ENCODE results near the gene CLTA.
A peak's percentile ranks its signal among the peaks of the same experiment; 100 is the strongest.

Gene CLTA, protein sequence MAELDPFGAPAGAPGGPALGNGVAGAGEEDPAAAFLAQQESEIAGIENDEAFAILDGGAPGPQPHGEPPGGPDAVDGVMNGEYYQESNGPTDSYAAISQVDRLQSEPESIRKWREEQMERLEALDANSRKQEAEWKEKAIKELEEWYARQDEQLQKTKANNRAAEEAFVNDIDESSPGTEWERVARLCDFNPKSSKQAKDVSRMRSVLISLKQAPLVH

DNA sequence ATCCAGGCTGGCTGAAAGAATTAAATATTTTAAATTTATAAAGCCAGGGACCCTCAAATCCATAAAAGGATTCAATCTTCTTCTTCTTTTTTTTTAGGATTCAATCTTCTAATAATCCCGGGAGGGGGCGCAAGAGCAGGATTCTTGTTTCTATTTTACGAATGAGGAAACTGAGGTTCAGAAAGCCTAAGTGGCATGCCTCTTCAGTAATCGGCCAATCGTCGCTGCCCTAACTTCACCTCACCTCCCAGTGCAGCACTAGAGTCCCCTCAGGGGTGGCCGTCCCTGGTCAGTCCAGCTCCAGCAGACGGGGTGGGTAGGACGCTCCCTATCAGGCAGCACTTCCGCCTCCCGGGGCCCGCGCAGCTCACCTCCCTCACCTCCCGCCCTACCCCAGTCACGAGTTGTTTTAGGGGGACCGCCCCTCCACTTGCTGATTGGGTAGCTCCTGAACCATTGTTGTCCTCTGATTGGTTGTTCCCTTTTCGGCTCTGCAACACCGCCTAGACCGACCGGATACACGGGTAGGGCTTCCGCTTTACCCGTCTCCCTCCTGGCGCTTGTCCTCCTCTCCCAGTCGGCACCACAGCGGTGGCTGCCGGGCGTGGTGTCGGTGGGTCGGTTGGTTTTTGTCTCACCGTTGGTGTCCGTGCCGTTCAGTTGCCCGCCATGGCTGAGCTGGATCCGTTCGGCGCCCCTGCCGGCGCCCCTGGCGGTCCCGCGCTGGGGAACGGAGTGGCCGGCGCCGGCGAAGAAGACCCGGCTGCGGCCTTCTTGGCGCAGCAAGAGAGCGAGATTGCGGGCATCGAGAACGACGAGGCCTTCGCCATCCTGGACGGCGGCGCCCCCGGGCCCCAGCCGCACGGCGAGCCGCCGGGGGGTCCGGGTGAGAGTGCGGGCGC is at the start of gene CLTA:
Gene CLTA (plus strand): TSS at position 534 of the 902 bp plus-strand sequence. CDS start 136 bp downstream, at position 670.
- DNase-seq (ENCODE audit: low spot score), result peak; percentile 98

DNA sequence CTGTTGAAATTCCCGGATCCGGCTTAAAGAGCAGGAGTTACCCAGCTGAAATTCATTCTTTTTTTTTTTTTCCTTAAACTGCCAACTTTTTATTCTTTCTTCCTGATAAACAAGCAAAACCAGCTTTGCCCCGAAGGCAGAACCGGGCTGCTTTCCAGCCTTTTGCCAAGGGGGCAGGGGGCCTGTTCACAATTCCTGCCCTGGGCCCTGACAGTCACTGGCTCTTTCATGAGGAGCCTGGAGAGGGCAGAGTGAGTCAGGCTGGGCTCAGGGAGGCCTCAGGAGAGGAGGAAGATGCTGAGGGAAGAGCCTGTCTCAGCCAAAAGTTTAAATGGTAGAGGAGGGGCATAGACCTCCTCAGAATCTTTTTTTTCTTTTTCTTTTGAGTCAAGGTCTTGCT is 49.4 kb upstream of the CLTA start:
- no peak for DNase-seq (ENCODE audit: low spot score)

DNA sequence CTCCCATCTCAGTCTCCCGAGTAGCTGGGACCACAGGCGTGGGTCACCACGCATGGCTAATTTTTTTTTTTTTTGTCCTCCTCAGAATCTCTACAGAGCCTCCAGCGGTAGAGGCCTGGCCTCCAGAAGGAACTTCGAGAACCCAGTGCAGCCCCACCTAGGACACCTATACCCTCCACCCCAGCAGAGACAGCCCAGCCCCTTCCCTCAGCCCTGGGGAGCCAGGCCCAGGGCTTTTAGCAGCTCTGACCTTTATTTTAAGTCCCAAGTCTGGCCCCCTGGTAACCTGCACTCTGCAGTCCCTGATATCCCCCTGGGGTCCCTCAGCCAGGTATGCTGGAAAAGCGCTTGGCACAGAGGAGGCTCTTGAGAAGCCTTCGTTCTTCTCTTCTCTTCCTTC is 49.0 kb upstream of the CLTA start:
- no peak for DNase-seq (ENCODE audit: low spot score)

DNA sequence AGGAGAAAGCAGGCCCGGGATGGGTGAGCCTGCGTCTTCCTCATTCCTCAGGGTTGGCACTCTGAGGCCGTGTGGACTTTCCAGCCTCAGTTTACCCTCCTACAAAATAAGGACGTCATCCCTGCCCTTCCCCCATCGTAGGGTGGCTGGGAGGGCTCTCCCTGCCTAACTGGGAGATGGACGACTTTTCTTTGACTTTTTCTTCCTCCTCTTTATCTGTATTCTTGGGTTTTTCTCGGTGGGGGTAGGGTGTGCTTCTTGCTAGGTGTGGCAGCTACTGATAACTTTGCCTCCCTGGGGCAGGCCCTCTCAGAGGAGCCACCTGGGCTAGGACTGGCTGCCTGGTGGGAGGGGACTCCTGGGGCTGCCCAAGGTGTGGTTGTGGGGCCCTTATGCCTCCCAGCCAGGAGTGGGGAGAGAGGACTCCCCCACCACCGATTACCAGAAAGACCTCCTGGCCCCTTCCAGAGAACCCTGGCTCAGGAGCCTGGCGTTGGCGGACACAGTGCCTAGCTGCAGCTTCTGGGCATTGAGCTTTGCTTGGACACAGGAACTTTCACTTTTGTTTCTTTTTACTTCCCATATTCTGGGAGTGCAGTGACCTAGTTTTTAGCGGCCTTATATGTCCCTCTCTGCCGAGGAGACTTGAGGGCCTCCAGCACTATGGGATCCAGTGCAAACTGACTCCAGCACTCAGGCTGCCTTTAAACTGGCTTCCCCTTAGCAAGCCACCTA is 48.0 kb upstream of the CLTA start:
- DNase-seq (ENCODE audit: low spot score), result no peak

DNA sequence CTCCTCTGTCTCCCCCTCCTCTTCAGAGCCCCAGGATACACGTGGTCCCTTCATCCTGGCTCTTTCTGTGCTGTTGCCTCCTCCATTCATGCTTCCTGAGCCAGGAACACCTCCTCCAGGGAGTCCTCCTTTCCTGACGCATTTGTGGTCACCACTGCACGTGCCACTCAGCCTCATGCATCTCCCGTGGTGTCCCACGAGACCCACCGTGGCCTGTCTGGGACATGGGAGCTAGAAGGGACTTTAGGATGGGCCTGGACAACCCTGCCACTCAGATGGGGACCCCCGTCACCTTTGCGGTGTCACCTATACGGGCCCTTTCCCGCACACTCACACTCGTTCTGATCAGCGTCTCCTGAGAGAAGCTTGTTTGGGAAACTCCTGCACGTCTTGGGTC is 47.5 kb upstream of the CLTA start:
- DNase-seq (ENCODE audit: low spot score), result no peak

DNA sequence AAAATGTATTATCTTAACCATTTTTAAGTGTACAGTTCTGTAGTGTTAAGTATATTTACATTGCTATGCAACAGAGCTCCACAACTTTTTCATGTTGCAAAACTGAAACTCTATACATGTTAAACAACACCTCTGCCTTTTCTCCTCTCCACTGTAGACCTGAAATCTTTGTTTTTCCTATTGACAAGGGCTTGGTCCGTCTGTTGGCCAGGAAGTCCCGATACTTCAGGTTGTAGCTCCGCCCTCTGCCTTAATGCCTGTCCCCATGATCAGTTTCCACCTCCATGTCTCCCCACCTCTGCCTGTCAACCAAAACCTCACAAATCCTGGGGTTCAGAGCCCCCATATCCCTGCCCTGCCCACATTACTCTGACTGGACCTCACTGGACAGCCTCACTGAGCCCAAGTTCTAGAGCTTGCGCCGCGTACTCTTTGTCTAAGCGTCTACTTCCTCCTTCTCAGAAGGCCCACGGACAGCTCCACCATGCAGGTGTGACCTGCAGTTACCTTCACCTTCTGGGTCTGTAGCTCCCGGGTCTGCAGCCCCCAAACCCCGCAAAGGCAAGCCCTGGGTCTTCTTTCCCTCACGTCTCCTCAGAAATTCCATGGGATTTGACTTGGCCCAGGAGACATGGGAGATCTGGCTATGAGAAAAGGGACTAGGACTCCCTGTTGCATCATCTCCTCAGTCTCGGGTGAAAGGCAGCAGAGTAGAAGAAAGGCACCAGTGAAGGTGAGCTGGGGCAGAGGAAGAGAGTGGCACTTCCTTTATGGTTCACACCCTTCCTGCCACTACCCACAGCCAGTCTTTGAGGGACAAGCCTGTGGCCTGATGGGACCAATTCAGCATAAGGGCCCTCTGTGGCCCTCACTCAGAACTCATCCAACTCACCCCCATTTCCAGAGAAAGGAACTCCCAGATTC is 46.1 kb upstream of the CLTA start:
- no peak for DNase-seq (ENCODE audit: low spot score)

DNA sequence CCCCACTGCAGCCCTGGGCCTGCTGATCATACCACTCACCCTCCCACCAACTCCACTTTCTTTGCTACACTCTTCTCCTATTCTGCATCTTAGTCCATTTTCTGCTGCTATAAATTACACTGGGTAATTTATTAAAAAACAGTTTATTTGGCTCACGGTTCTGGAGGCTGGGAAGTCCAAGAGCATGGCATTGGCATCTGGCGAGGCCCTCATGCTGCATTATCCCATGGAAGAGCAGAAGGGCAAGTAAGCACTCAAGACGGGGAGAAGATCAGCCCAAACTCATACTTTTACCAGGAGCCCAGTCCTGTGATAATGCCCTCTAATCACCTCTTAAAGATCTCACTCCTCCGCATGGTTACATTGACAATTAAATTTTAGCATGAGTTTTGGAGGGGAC is 44.8 kb upstream of the CLTA start:
- DNase-seq (ENCODE audit: low spot score), result no peak

DNA sequence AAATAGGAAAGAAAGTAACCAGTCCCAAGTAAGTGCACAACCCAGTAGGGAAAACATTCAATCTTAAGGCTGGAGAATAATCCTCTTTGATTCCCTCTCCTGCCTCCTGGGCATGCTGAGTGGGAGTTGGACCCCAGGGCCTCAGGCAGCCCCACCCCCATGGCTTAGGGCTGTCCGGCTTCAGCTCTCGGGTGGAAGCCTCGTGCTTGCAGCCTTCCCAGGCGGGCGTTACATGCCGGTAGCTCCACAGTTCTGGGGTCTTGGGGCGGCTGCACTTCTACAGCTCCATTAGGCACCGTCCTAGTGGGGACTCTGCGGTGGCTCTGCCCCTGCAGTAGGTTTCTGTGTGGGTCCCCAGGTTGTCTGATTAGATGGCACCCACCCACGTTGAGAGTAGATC is 44.1 kb upstream of the CLTA start:
- DNase-seq (ENCODE audit: low spot score), result no peak

DNA sequence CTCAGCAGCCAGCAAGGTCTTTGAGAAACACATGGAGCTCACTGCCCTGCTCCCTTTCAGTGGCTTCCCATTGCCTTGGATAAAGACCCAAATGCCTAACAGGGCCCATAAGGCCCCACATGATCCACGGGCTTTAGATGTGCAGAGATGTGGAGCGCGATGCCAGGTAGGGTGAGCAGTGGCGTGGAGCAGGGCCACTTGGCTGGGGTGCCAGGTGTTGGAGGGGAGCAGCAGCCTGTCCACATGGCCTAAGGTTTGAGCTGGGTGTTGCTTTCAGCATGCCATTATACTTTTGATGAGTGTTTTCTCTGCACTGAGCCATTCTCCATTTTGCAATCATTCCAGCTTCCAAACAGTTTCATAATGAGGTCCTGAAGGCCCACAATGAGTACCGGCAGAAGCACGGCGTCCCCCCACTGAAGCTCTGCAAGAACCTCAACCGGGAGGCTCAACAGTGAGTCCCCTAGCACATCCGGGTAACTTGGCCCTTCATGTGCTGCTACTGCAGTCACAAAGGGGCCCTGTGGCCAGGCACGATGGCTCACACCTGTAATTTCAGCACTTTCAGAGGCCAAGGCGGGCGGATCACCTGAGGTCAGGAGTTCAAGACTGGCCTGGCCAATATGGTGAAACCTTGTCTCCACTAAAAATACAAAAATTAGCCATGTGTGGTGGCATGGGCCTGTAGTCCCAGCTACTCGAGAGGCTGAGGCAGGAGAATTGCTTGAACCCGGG is 43.1 kb upstream of the CLTA start:
- DNase-seq (ENCODE audit: low spot score), result no peak

DNA sequence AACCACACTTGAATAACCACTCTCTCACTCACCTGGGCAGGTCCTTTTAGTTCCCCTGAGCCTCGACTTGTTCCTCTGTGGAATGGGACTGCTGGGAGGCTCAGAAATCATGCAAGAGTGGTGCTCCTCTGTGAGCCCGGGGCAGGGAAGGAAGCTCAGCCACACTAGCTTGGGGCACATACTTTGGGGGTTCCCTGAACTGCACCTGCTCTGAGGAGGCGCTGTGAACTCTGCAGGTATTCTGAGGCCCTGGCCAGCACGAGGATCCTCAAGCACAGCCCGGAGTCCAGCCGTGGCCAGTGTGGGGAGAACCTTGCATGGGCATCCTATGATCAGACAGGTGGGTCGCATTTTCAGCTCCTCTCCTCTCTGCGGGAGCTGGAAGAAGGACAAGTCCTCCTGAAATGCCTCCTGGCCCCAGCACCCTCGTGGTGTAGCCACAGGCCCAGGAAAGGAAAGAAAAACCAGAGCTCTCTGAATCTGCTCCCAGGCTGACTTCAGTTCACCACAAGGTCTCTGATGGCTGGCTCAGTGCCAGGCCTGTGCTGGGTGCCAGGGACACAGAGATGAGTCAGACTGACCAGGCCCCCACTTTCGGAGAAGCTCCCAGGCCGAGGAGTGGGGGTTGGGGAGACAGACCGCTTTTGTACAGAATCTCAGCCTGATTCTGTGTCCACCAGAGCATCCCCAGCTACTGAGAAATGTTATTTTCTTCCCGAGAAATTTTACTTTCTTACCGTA is 42.2 kb upstream of the CLTA start:
- DNase-seq (ENCODE audit: low spot score), result peak; percentile 18

DNA sequence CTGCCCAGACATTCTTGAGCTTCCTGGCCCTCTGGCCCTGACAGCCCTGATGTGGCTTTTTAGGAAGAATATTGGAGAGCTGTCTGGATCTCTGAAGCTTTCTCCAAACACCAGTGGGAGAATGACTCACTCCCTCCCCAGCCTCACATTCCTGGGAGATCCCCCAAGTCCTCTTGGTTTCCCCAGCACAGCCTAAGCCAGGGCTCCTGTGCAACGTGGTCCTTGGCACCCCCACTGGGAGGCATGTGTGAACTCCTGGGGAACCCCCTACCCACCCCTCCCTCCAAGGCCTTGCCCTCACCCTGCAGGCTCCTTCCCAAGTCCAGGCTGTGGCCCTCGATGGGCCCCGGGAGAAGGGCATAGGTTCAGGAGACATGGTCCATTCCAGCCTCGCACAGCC is 41.5 kb upstream of the CLTA start:
- no peak for DNase-seq (ENCODE audit: low spot score)

DNA sequence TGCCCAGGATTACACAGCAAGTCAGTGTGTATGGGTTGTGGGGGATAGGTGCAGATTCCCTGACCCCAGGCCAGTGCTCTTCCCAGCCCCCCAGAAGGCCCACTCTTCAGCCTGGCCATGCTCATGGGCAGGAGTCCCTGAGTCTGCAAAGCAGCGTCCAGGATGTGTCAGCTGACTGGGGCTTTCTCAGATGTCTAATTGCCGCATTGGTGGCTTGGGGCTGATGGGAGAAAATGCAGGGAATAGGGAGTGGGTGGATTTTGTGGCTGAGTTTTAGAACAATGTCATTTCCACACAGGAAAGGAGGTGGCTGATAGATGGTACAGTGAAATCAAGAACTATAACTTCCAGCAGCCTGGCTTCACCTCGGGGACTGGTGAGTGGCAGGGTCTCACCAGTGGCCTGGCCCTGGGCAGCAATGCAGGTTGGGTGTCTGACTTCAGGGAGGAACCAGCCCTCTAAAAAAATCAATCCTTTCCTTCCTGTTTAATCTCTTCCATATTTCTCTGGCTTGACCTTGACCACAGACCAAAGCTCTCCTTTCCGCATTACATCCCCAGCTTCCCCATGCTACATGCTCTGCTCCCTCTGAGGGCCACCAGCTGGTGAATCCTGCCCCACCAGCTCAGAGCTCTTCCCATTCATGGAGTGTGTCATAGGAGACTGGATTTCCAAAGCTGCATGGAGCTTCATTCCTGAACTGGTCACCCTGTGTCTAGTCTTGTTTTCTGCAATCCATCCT is 40.0 kb upstream of the CLTA start:
- no peak for DNase-seq (ENCODE audit: low spot score)

DNA sequence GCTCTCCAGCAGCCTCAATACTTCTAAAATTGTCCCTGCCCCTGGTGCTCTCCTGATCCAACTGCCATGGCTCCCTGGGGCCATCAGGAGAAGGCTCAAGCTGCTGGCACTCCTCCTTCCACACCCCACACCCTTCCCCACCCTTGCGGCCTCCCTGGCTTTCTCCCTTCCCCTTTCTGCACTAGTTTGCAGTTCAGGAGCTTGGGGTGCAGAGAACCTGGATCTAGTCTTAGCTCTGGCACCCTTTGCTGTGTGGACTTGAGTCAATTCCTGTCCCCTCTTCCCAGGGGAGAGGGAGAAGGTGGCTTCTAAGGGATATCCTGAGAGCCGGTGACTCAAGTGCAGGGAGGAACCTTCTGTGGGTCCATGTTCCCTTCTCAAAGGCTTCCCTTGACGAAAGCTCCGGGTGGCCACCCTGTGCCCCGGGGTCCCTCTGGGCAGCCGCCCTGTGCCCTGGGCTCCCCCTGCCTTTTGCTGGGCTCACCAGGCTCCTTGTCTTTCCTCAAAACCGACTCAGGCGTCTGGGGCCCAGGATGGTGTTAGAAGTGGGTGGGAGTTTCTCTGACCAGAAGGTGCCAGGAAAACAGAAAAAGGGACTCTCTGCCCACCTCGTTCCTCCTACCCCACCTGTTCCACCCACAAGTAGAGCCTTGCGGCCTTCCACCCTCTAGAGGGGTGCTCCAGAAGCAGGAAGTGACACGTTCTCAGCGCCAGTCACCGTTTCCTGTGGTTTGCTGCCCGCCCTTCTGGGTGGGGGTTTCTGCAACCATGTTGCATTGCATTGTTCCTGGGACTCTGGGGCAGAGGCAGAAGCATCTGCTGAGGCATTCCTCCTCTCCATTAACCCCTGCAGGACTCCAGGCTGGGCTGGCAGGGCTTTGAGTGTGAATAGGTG is 39.2 kb upstream of the CLTA start:
- DNase-seq (ENCODE audit: low spot score), result no peak

DNA sequence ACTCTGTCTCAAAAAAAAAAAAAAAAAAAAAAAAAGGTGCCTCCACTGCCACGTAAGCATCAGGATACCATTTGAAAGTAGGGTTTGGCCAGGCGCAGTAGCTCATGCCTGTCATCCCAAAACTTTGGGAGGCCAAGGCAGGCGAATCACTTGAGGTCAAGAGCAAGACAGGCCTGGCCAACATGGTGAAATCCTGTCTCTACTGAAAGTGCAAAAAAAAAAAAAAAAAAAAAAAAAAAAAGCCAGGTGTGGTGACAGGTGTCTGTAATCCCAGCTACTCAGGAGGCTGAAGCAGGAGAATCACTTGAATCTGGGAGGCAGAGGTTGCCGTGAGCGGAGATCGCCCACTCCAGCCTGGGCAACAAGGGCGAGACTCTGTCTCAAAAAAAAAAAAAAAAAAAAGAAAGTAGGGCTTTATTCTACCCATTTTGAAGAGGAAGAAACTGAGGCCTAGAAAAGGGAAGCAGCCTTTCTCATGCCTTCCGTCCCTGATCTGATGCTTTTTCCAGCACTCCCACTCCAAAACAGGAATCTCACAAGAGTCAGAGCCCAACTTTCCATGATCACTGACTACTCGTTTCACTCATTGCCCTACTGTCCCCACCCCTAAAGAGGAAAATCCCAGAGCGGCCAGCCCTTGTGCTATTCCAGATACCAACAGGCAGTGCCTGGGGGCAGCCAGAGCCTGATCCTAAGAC is 37.8 kb upstream of the CLTA start:
- DNase-seq (ENCODE audit: low spot score), result no peak

DNA sequence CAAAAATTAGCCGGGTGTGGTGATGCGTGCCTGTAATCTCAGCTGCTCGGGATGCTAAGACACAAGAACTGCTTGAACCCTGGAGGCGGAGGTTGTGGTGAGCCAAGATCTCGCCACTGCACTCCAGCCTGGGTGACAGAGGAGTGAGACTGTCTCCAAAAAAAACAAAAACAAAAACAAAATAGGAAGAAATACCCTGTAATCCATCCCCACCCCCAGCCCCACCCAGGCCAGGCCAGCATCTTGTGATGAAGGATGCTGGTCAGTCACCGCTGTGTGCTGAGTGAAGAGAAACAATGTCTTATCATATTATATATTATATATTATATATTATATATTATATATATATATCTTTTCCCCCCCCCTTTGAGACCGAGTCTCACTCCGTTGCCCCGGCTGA is 37.0 kb upstream of the CLTA start:
- no peak for DNase-seq (ENCODE audit: low spot score)

DNA sequence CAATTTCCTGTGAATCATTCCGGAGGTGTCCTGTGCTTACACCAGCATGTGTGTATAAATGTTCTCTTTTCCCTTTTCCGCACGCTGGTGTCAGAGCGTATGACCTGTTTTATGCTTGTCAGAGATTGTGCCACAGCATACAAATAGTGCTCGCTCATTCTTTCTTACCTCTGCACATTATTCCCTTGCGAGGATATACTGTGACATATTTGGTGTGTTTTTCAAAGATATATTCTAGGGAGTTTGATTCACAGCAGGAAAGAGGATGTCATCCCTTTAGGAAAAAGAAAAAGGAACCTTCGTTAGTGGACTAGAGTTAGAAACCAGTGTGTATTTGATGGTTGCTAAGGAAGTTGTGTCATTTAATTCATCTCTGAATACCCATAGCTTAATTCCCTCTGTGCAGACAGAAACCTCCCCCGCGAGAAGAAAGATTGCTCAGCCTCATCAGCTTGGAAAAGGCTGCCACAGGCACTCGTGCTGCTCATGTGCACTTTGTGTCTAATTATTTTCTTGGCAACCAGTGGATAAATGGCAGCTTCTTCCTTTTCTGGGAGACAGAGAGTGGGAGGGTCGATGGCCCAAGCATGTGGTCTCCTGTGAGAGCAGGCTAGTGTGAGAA is 36.3 kb upstream of the CLTA start:
- no peak for DNase-seq (ENCODE audit: low spot score)

DNA sequence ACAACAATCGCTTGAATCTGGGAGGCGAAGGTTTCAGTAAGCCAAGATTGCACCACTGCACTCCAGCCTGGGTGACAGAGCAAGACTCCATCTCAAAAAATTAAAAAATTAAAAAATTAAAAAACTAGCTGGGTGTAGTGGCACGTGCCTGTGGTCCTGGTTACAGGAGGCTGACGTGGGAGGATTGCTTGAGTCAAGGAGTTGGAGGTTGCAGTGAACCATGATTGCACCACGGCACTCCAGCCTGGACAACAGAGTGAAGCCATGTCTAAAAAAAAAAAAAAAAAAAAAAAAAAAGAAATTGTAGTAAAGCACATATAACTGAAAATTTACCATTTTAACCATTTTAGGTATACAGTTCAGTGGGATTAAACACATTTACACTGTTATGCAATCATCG is 34.6 kb upstream of the CLTA start:
- no peak for DNase-seq (ENCODE audit: low spot score)

DNA sequence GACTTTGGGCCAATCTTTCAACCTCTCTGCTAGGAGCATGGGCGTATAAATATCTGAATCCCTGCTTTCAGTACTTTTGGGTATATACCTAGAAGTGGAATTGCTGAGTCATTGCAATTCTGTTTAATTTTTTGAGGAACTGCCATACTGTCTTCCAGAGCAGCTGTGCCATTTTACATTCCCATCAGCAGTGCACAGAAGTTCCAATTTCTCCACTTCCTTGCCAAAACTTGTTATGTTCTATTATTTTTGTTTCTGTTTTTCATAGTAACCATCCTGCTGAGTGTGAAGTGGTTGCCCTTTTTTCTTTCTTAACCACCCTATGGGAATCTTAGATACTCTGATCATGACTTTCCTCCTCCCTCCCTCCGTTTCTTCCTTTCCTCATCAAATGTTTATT is 32.6 kb upstream of the CLTA start:
- DNase-seq (ENCODE audit: low spot score), result no peak

Data from LoVo (cell line).